NCI-H2196 treated with DMSO at 0.1 percent for 48 hours (cell line): ENCODE results near the gene ARL5B.
"Not testable (repeated sequence)": the region's sequence is repeated elsewhere in the genome, so short reads cannot be mapped to it uniquely, and the experiment has no call there.

Experiments used
- DNase-seq: peaks from one replicate; lab custom pipeline; 2025; ENCODE audit not compliant: unreplicated experiment; lab: John Stamatoyannopoulos, UW

Gene ARL5B, protein sequence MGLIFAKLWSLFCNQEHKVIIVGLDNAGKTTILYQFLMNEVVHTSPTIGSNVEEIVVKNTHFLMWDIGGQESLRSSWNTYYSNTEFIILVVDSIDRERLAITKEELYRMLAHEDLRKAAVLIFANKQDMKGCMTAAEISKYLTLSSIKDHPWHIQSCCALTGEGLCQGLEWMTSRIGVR

DNA sequence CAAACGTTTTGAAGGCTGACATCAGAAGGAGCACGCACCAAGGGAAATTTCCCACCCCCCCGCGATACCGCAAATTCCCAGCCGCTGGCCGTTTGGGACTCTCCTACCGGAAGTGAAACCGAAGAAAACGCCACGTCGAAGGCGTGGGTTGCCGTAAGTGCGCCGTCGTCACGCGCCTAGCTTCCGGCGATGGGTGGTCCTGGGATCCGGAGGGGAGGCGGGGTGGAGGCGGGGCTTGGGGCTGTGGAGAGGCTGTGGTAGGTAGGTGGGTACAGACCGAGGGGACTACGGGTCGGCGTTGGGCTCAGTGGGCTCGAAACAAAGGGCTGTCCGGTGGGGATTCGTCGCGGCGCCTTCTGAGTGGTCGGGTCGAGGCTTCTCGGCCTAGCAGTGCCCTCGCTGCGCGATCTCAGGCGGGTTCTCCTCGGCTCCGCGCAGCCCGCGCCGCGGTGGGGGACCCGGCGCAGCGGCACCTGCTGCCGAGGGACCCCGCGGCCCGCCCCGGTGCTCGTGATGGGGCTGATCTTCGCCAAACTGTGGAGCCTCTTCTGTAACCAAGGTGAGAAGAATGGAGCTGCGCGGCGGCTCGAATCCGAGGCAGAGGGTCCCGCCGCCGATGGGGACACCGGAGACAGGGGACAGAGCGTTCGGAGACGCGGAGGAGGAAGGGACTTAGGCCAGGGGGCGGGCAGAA is at the start of gene ARL5B:
ARL5B (plus strand) TSS at position 307 of the 694 bp plus-strand sequence; CDS start at position 514, 207 bp downstream.
- DNase-seq = peak; percentile 55

DNA sequence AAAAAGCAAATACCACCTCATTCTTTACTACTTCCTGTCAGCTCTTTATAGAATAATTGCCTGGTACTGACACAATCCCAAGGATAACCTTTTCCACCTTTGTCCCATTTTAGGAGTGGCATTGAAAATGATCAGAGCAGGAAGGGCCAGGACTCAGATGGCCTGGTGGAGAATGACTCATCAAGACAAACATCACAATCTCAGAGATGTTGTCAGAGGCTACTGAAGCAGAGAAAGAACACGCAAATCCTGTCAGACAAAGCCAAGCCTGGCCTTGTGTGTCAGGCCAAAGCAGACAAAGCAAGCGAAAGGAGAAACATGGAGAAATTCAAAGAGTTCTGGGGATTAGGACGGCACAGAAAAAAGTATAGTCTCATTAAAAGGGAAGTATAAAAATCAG is 48.7 kb upstream of the ARL5B start:
- DNase-seq = peak; percentile 43

DNA sequence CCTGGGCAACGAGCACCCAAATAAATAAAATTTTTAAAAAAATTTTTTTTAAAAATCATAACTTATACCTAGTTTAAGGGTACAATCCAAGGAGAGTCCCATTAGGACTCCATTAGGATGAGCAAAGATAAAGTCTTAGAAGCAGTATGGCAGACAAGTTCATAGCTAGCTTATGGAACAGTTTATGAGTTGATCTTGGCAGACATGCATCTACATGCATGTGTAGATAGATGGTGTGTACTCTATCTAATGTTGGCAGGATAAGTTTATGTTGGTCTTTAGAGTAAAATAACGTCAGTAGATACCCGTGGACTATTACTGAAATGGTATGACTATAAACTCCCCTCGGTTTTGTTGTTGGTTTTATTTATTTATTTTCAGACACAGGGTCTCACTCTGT is 48.1 kb upstream of the ARL5B start:
- DNase-seq = no peak

DNA sequence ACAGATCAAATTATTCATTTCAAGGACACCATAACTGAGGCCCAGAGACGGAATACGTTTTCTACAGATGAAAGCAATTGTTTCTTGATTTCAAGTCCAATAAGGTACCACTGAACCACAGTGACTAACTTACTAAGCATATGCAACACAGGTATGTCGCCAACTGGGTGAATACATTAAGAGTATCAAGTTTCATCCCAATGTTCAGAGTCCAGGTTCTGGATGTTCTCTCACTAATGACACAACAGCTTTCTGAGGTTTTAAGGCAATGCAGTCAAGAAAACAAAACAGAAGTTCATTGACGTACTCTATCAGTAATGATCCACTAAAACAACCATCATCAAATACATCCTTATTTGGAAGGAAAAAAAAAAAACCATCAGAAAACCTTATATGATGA is 43.6 kb upstream of the ARL5B start:
- no peak for DNase-seq

DNA sequence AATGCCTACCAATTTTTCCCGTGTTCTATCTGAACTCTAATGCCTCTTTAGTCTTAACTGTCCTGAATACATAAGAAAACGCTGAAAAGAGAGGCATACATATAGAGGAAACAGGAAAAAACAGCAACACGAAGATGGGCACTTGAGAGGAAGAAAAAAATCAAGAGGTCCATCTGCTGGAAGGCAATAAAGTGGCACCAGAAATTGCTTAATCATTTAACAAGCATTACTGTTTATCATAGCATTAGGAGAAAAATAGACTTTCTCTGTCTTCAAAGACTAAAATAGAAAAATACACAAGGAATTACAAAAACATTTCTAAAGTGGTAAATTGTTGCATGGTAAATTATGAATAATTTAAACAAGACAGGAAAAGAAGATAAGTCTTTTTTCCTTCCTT is 42.9 kb upstream of the ARL5B start:
- DNase-seq = no peak

DNA sequence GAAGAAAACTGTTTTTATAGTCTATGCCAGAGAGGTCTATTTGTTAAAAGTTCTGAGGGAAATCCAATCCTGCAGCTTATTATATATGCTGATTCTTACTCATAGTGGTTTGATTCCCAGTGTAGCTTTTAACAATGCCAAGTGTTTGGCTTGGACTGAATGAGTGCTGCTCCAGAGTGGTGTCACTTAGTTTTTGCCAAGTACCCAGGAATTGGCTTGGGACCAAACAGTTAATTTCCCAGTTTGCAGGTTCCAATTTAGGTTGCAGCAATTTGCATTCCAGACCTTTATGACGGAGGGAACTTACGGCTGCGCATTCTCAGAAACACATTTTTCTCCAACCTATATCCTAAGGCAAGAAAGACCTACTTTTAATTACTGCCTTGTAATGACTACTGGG is 40.2 kb upstream of the ARL5B start:
- peak; percentile 33 for DNase-seq

DNA sequence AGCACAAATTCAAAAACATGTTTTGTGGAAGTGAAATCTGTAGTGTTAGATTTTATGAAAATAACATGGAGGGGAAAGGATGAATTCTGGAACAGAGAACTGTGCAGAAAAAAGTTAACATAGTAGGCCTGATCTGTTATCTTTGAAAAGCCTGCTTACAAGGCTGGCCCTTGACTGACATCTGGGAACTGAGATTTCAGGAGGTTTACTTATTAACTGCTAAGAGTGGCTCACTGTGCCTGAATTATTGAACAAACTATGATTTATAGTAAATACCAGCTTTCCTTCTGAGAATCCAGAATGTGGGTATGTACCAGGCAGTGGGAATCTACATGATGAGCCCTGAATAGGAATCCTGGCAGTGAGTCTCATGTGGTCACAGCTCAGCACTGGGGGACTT is 38.4 kb upstream of the ARL5B start:
- no peak for DNase-seq

DNA sequence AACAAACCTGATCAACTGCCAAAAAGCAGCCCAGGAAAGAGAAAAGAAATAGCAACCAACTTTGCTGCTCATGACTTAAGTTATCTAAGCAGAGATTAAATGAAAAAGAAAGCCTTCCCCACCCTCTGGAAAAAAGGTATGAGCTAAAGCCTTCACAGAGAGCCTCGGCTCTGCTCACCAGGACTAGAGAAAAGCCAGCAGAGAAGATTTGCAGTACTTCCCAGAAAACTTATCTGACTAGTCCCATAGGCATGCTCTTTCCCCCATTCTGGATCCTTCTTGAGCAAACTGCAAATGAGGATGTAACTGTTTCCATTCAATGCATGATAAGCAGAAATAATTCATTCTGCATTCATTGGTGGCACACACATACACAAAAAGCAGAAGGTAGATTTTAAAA is 35.6 kb upstream of the ARL5B start:
- DNase-seq = not testable (repeated sequence)

DNA sequence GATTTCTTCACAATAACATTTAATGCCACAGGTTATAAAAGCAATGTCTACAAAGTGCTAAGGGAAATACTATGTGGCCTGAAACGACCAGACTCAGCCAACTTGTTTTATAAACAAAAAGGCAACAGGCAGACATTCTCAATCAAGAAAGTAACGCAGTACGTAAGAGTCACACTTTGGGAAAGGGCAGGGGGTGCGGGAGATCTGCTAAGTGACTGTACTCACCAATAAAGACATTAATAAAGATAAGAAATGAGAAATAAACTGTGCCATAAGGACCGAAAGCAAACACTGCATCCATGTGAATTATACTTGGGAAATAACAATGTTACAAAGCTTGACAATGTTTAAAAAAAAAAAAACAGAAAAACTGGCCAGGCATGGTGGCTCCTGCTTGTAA is 33.3 kb upstream of the ARL5B start:
- DNase-seq = no peak

DNA sequence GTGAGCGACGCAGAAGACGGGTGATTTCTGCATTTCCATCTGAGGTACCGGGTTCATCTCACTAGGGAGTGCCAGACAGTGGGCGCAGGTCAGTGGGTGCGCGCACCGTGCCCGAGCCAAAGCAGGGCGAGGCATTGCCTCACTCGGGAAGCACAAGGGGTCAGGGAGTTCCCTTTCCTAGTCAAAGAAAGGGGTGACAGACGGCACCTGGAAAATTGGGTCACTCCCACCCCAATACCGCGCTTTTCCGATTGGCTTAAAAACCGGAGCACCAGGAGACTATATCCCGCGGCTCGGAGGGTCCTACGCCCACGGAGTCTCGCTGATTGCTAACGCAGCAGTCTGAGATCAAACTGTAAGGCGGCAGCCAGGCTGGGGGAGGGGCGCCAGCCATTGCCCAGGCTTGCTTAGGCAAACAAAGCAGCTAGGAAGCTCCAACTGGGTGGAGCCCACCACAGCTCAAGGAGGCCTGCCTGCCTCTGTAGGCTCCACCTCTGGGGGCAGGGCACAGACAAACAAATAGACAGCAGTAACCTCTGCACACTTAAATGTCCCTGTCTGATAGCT is 31.7 kb upstream of the ARL5B start:
- DNase-seq = not testable (repeated sequence)

DNA sequence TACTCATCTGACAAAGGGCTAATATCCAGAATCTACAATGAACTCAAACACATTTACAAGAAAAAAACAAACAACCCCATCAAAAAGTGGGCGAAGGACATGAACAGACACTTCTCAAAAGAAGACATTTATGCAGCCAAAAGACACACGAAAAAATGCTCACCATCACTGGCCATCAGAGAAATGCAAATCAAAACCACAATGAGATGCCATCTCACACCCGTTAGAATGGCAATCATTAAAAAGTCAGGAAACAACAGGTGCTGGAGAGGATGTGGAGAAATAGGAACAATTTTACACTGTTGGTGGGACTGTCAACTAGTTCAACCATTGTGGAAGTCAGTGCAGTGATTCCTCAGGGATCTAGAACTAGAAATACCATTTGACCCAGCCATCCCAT is 26.7 kb upstream of the ARL5B start:
- not testable (repeated sequence) for DNase-seq

DNA sequence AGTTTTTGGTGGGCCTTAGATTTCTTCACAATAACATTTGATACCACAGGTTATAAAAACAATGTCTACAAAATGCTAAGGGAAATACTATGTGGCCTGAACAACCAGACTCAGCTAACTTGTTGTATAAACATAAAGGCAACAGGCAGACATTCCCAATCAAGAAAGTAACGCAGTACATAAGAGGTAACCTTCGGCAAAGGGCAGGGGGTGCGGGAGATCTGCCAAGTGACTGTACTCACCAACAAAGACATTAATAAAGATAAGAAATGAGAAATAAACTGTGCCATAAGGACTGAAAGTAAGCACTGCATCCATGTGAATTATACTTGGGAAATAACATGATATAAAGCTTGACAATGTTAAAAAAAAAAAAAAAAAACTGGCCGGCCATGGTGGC is 23.2 kb upstream of the ARL5B start:
- no peak for DNase-seq

DNA sequence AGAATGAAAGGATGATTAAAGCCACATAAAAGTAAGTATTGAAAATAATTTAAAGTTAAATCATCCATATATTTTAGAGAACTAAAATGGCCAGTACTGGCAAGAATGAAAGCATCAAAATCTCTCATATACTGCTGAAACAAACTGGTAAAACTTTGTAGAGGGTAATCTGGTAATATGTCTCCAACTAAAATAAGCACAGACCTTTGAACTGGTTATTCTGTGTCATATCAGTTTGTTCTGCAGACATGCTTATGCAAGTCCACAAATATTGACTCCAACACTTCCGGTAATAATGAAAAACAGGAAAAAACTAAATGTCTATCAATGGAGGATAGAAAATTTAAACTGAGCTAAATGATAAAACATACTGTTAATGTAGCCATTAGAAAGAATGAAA is 21.8 kb upstream of the ARL5B start:
- not testable (repeated sequence) for DNase-seq

DNA sequence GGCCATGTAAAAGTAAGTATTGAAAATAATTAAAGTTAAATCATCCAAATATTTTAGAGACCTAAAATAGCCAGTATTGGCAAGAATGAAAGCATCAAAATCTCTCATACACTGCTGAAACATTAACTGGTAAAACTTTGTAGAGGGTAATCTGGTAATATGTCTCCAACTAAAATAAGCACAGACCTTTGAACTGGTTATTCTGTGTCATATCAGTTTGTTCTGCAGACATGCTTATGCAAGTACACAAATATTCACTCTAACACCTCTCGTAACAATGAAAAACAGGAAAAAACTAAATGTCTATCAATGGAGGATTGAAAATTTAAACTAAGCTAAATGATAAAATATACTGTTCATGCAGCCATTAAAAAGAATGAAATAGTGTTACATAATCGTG is 19.5 kb upstream of the ARL5B start:
- not testable (repeated sequence) for DNase-seq

DNA sequence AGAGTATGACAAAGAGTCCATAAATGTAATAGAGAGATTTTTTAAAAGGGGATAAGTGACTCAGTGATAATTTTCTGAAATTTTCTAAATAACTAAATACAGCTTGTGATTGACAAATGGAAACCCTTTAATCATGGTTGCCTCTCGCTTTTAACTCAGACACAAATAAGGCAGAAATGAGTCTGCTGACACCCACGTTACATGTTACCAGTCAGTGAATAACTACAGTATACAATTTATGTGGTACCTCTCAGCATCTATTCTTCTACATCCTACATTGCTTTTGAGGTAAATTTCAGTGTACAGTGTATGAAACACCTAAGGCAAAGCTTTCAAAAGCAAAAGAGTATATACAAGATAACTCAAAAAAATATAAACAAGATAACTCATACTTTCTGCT is 12.1 kb upstream of the ARL5B start:
- no peak for DNase-seq

DNA sequence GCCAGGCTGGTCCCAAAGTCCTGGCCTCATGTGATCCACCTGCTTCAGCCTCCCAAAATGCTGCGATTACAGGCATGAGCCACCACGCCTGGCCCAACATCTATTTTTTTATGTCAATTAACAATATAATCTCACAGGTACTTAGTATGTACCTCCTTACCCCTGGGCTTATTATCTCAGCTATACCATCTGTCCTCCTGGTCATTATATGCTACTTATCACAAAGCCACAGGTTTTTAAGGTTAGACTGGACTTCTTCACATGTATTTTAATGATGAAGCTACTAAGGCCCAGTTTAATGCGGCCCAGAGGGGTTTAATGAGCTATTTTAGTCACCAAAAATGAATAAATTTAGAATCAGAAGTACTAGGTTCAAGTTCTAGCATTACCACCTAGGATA is 11.3 kb upstream of the ARL5B start:
- DNase-seq = no peak

DNA sequence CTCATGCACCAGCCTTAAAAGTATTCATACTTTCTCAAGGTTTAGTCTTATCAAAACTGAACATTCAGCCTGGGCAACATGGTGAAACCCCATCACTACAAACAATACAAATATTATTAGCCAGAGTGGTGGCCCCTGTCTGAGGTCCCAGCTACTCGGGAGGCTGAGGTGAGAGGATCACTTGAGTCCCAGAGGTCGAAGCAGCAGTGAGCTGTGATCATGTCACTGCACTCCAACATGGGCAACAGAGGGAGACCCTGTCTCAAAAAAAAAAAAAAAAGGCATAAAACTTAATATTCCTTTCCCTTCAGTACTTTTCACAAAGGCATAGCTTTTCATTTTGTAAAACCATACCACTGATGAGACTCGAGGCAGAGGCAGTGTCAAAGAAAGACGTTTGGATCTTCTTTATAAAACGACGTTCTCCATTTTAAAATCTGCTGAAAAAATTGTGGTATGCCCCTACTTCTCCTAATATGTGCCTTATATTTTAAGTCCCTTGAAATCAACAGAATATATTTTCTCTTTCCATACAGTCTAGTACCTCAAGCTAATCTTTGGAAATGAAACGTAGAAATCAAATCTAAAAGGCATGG is 9.8 kb upstream of the ARL5B start:
- DNase-seq = no peak

DNA sequence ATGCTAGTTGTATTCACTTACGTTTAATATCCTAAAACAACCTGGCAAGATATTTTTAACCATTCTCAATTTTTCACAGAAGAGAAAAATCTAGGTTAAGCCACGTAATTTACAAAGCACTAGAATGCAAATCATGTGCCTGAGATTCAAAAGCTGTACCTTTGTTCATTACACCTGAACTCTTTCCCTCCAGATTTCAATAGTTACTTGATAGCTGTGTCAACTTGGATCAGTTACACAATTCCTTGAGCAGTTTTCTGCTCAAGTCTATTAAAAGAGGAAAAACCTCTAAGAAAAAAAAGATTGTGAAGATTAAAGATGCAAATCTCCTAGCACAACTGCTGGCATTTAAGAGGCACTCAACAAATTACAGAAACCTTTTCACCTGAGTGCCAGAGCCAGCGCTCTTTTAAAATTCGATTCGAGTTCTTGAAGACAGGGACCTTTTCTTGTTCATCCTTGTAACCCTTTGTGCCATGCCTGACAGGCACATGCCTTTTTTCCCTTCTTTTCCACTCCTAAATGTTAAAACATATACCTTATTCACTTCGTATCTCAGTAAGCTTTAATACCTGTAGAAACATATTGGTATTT is 8.7 kb upstream of the ARL5B start:
- DNase-seq = no peak

DNA sequence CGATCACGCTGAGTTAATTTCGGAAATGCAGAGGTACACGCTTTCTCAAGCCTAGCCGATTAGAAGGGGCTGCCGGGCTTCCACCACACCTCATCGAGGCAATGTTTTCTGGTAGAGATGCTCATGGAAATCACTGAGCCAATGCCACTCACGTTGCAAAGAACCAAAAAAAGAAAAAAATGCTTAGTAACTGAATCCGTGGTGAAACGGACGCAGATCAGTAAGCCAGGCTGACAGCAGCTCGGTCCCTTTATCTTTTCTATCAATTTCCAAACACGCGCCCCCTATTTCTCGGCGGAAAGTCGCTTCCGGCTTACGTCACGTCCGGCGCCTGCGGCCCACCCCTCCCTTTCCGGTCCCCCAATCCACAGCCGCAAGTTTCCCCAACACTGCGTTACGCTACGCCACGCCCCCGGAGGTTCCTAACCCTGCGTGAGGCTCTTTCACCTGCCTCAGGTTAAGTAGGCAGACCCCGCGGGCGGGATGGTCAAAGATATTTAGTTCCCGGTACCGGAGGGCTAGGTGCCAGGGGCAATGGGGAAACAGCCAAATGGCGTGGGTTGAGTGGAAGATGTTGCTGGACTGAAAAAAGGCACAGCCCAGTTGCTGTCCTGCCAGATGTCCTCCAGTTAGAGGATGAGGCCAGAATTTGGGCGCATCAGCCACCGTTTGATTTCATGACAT is 7.8 kb upstream of the ARL5B start, which contains the start of gene NSUN6:
NSUN6 (minus strand) TSS at position 264 of the 684 bp plus-strand sequence. CDS start 384 bp downstream, outside the sequence.
- DNase-seq = peak; percentile 30

DNA sequence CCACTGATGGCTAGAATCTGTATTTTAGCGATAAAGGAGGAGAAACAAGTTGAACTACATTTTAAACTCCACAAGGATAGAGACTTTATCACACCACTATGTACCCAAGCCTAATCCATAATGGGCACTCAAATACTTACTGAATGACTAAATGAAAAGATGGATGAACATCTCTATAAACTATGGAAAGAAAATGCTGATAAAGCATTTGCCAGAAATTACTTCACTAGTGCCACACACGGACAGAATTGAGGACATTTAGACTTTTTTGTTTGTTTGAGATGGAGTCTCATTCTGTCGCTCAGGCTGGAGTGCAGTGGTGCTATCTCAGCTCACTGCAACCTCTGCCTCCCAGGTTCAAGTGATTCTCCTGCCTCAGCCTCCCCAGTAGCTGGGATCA is 6.1 kb upstream of the ARL5B start:
- no peak for DNase-seq

DNA sequence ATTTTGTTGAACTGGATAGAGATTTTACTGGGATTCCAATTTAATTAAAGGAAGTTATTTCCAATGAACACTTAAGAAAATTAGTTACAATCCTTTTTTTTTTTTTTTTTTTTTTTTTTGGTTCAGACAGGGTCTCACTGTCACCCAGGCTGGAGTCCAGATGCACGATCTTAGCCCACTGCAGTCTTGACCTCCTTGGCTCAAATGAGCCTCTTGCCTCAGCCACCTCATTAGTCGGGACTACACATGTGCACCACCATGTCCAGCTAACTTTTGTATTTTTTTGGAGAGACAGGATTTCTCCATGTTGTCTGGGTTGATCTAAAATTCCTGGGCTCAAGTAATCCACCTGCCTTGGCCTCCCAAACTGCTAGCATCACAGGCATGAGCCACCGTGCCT is 2.5 kb upstream of the ARL5B start:
- DNase-seq = no peak
